GM19099 (cell line): Measurements from ENCODE around the gene TAOK2.

Experiments
- POLR2A ChIP-seq: IDR thresholded peaks from 3 replicates; pipeline ENCODE4 v1.6.1; 2011; ENCODE audit warnings: low read depth; ENCODE audit not compliant: insufficient read length; ENCODE audit errors: extremely low read depth

Gene TAOK2

DNA sequence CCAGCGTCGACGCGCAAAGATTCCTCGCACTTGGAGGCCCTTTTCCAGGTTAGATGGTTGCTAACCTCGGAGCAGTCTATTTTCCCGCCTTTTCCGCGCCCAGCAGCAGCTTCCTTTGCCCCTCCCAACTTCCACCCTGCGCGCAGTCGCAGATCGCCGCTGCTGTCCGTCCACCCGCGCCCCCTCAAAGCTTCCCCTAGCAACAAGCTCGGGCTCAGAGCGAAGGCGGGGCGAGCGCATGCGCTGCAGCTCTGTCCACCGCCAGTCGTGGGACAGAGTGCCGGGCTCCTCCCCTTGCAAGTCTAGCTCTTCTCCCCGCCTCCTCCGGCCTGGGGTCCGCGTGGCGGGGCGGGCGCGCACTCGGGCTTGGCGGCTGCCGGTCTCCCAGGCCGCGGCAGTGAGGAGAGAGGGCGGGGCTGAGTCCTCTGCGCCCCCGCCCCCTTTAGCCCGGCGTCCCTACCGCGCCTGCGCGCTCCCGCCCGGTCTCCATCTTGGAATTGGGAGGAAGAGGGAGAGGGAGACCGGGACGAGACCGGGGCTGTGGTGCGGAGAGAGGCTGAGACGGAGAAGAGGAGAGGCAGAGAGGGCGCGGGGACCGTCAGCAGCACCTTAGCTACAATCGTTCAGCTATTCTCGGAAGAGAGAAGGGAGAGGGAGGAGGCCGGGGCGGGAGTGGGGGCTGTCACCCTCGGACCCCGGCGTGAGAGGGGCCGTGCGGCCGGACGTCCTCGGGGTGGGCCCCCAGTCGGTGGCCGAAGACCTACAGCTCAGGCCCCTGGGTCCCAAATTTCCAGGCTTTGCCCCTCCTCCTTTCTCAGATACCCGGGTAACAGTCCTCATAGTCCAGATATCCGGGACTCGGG, at the start of gene TAOK2:
TAOK2 (plus strand) TSS at position 485 of the 863 bp plus-strand sequence. CDS start 3,905 bp downstream, outside the sequence.
- TF ChIP-seq POLR2A, result peak; percentile 79

DNA sequence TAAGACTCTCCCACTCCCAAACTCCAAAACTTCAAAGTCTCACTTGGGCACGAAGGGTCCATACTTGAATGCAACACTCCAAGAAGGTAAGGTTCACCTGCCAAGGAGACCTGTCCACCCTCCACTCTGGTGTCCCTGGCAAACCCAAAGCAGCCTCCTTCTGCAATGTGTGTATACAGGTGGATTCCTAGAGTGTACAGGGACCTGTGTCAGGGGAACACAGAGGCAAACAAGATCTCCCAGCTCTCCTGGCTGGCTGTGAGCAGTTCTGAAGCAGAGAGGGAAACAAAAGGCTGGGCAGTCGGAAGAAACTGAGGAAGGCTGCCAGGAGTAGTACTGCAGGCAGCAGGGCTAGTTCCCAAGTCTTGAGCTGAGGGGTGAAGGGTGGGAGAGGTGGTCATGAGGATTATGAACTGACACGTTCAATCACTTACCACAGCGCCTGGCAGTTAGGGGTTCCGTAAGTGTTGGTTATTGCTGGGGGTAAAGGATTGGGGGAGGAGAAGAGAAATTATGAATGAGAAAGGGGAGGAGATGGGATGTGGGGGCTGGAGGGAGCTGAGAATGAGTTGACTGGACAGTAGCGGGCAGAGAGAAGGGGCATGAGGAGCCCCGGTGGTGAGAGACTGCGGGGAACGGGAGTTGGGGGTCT, 48.4 kb upstream of the TAOK2 start:
- TF ChIP-seq POLR2A, result no peak

DNA sequence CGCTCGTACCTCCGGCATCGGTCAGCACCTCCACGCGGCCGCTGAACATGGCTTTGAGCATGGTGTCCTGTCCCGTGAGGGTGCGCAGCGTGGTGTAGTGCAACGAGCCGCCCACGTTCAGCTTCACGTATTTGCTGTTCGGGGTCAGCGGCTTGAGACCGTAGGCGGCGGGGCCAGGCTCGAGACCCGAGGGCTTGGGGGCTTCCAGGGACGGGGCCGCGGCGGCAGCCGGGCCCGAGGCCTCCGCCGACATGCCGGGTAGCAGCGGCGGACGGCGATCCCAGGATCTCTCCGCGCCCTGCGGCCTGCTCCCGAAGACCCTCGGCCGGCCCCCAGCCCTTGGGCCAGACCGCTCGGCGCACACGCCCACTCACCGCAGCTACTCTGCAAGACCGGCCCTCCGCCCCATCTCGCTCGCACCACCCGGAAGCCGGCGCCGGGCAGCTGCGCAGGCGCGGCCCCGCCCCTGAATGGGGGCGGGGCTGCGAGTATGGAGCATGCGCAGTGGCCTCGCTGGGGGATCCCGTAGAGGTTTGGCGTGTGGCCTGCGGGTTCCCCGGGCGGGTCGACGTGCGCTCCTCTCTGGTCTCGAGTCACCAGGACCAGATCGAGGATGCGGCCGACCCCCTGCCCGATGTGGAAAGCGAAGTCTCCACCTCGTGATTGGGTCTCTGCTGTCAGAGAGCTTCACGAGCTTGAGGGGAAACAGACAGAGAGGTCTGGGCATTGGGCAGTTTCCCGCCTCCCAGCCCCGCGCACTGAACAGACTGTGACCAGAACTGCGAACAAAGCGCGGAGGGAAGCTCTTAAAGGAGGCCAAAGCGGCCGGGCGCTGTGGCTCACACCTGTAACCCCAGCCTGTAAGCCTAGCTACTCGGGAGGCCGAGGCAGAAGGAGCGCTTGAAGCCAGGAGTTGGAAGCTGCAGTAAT, 47.6 kb upstream of the TAOK2 start, which contains the start of gene KCTD13:
KCTD13 (minus strand) TSS at position 446 of the 930 bp plus-strand sequence; CDS start at position 253, 193 bp downstream.
- TF ChIP-seq POLR2A, result peak; percentile 89

DNA sequence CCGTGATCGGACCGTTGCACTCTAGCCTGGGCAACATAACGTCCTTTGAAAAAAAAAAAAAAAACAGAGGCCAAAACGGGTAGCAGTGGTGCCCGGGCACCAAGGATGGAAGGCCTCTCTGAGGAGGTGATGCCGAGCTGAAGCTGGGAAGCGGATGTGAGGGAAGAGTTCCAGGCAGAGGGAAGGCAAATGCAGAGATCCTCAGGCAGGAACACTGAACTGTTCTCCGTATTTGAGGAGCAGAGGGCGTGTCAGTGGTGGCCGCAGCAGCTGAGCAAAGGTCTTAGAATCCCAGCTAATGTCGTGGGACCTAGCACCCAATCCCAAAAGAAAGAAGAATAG, 47.0 kb upstream of the TAOK2 start:
- no peak for TF ChIP-seq POLR2A

DNA sequence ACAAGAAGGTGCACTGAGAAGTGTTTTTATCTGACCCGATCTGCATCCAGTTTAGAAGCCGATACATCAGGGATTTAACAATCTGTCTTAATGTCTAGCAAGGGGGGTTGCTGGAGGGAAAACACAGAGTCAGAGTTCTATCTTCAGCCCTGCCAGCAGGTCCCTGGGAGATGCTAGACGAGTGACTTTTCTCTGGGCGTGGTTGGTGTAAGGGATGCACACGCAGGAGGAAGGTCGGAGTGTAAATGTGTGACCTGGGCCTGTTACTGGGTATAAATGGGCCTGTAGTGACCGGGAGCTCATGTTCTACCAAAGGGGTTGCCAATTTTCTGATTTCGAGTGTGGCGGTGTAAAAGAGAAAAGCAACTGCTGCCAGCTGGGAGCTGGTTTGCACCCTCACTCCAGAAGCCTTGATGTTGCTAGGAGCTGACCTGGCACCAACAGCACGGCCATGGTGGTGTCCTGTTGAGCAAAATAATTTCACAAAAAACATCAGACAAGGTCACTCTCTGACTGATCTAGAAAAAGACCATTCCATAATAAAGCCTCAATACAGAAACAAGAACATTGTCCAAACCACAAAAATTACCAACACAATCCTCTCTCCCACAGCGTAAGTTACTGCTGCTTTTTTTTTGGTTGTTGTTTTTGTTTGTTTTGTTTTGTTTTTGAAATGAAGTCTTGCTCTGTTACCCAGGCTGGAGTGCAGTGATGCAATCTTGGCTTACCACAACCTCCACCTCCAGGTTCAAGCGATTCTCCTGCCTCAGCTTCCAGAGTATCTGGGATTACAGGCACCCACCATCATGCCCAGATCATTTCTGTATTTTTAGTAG, 46.4 kb upstream of the TAOK2 start:
- no peak for TF ChIP-seq POLR2A

DNA sequence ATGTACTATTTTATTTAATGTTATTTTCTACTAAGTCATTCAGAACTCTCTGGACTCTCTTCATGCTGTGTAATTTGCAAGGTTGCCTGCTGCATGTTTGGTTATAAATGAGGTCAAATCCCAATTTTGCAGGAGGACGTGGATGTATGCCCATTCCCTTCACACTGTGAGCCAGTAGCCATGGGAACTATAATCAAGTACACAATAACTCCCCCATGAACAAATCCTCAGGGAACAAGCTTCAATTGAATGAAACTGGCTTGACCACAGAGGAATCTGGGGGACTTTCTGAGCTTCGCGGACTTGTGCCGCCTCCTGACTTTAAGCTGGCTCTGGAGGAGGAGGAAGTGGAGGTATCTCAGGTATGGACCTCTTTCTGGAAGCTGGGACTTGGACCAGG, 33.0 kb upstream of the TAOK2 start:
- TF ChIP-seq POLR2A, result no peak

DNA sequence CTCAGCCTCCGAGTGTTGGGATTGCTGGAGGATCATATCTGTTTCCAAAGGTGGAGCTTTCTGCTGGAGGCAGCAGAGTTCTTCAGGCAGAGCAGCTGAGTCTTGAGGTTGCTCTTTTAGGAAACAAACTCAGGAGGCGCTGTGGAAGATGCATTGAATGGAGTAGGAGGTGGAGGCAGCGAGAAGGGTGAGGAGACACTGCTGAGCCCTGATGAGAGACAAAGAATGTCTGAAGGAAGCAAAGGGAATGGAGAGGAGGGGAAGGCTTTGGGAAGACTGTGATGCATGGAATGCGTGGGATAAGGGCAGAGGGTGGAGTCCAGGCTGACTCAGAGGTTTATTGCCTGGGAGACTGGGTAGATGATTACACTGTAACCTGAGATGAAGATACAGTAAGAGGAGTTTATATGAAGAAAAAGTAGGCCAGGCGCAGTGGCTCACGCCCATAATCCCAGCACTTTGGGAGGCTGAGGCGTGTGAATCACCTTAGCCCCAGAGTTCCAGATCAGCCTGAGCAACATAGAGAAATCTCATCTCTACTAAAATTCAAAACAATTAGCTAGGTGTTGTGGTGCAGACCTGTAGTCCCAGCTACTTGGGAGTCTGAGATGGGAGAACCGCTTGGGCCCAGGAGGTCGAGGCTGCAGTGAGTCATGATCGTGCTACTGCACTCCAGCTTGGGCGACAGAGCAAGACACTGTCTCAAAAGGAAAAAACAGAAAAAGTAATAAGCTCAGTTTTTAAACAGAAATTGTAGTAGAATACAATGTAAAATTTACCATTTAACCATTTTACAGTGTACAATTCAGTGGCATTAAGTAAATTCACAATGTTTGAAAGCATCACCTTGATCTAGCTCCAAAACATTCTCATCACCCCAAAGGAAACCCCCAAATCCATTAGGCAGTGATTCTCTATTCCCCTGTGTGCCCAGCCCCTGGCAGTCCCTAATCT, 29.5 kb upstream of the TAOK2 start:
- no peak for TF ChIP-seq POLR2A

DNA sequence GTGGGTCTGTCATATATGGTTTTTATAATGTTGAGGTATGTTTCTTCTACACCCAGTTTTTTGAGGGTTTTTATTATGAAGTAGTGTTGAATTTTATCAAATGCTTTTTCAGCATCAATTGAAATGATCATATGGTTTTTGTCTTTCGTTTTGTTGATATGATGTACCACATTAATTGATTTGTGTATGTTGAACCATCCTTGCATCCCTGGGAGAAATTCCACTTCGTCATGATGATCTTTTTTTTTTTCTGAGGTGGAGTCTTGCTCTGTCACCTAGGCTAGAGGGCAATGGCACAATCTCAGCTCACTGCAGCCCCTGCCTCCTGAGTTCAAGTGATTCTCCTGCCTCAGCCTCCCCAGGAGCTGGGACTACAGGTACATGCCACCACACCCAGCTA, 25.8 kb upstream of the TAOK2 start:
- no peak for TF ChIP-seq POLR2A

DNA sequence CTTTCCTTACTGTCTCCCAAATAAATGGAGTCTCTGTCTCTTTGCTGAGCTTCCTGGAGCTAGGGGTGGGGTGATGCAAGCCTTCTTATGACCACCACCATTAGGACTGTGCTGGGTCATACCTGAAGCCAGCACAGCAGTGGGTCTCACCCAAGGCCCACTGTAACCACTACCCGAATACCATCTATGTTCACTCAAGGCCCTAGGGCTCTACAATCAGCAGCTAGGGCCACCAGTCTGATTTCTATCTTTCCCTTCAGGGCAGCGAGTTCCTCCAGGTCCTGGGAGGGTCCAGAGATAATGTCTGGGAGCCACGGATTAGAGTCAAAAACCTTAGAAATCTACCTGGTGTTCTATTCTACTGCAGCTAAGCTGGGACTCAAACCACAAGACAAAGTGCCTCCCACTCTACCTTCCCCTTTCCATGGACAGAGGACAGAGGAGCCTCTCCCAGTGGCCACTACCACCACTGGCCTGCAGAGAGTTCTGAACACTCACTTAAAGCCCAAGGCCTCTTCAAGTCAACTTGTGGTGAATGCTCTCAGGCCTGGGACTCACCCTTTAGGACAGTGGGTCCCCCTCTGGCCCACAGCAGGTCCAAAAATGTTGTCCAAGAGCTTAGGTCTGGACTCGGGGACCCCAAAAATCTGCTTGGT, 22.7 kb upstream of the TAOK2 start:
- TF ChIP-seq POLR2A, result no peak

DNA sequence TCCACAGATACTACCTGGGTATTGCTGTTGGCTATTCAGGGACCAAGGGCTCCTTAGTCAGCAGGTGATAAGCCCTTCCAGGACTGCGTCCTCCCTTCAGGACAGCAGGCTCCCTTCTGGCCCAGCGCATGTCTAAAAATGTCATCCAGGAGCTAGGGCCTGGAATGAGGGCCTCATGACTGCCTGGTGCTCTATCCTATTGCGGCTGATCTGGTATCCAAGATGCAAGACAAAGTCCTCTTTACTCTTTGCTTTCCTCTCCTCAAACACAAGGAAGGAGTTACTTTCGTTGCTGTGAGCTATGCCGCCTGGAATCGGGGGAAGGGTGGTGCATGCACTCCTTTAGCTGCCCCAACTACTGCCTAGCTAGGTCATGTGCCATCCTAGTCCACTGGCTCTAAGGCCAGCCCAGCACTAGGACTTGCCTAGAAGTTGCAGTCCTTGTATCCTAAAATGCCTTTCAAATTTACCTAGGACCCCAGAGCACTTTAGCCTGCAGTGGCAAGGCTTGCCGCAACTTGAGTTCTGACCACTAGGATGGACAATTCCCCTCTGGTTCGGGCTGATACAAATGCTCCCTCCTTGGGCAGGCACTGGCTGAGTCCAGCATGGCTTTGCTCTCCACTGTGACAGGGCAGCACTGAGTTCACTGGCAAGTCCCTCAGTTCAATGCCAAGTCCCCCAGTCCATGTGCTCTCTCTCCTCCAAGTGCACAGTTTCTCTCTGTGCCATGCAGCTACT, 21.9 kb upstream of the TAOK2 start:
- no peak for TF ChIP-seq POLR2A

DNA sequence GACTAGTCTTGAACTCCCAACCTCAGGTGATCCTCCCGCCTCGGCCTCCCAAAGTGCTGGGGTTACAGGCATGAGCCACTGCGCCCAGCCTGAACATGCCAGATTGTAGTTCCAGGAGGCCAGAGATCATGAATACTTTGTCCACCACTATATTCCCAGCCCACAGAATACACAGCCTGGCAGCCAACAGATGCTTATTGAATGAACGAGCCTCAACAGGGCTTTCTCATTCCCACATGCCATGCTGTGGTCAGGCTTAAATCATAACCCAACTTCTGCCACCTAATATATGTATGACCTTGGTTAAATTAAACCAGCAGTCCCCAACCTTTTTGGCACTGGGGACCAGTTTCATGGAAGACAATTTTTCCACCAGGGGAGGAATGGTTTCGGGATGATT, 14.9 kb upstream of the TAOK2 start:
- no peak for TF ChIP-seq POLR2A

DNA sequence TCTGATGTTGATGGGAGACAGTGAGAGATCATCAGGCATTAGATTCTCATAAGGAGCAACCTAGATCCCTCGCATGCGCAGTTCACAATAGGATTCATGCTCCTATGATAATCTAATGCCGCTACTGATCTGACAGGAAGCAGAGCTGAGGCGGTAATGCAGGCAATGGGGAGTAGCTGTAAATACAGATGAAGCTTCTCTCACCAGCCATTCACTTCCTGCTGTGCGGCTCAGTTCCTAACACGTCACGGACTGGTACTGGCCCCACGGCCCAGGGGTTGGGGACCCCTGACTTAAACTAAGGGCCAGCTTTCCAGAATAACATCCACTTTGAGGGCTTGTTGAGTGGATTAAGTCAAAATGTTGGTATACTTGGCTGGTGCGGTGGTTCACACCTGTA, 14.4 kb upstream of the TAOK2 start:
- no peak for TF ChIP-seq POLR2A

DNA sequence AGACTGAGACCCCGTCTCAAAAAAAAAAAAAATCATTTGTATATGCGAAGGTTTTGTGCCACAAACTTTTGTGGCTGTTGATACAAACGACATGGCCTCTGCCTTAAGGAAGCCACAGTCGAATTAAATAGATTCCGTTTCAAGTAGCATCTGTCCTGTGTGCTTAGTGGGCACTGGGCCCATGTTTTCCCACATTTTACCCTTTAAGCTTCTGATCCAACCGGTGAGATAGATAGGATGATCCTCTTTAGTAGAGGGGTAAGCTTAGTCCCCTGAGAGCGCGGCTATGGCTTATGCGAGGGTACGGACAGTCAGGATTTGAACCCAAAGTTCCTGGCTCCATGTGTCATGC, 12.6 kb upstream of the TAOK2 start:
- no peak for TF ChIP-seq POLR2A
